Fibroblast of lung (primary cell): ENCODE results near the gene MYOD1.

Source experiments
- EZH2 ChIP-seq: IDR thresholded peaks from 2 replicates; pipeline ENCODE4 v1.5.1; 2012; ENCODE audit warnings: low read length, control low read depth, mild to moderate bottlenecking; ENCODE audit errors: missing control alignments
- TF ChIP-seq, protein P1 (sequence below), 2 donors: IDR thresholded peaks in 1 of 2; conservative IDR thresholded peaks in 1 of 2; 1 replicate in 1 of 2; 2 replicates in 1 of 2; pipeline ENCODE4 v1.5.1; 2011 to 2012; ENCODE audit warnings: low read length in 2 of 2, control low read depth in 1 of 2, inconsistent platforms in 1 of 2, low read depth in 1 of 2, mild to moderate bottlenecking in 1 of 2

DNA sequence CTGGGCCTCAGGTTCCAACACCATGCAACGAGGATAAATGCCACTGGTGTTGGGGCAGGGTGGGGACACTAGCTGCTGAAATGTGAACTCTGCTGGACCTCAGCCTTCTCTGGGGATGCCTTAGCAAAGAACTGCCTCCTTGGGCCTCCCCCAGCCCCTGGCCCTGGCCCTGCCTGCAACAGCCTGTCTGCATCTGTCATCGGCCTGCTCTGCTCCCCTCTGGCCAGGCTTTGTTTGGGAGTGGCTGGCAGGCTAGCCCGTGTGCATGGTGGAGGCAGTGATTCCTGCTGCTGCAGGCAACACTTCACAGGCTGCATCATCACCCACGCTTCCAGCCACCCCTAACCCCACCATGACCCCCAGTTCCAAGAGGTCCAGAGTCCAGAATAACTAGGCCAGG is 11.5 kb upstream of the MYOD1 start:
- TF ChIP-seq, protein P1, sequence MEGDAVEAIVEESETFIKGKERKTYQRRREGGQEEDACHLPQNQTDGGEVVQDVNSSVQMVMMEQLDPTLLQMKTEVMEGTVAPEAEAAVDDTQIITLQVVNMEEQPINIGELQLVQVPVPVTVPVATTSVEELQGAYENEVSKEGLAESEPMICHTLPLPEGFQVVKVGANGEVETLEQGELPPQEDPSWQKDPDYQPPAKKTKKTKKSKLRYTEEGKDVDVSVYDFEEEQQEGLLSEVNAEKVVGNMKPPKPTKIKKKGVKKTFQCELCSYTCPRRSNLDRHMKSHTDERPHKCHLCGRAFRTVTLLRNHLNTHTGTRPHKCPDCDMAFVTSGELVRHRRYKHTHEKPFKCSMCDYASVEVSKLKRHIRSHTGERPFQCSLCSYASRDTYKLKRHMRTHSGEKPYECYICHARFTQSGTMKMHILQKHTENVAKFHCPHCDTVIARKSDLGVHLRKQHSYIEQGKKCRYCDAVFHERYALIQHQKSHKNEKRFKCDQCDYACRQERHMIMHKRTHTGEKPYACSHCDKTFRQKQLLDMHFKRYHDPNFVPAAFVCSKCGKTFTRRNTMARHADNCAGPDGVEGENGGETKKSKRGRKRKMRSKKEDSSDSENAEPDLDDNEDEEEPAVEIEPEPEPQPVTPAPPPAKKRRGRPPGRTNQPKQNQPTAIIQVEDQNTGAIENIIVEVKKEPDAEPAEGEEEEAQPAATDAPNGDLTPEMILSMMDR (conservative IDR thresholded peaks at IDR 0.05 in 1 of 2, IDR thresholded peaks at IDR 0.05 in 1 of 2; ENCODE audit: low read depth in 1 of 2, low read length in 2 of 2) = no peak
- TF ChIP-seq EZH2 = no peak
